Activated T-cell treated with anti-CD3 and anti-CD28 coated beads for 4 hours (primary cell): ENCODE measurements around the gene MFRP.

Experiments used
- DNase-seq: peaks from one replicate; pipeline ENCODE4 v3.0.0-alpha.2; 2020

The MFRP gene

GRCh38 chr11:119356349-119357031, 10.0 kb upstream of the MFRP start:
- DNase-seq: peak; percentile 57

GRCh38 chr11:119355091-119355843, 8.8 kb upstream of the MFRP start:
- DNase-seq: no peak

GRCh38 chr11:119352857-119353260, 6.4 kb upstream of the MFRP start:
- DNase-seq: no peak

- no peak for DNase-seq
Observed at GRCh38 chr11:119351232-119351631, 4.7 kb upstream of the MFRP start.

- no peak for DNase-seq
Observed at GRCh38 chr11:119350302-119350701, 3.8 kb upstream of the MFRP start.

GRCh38 chr11:119347940-119348605, 1.6 kb upstream of the MFRP start:
- DNase-seq: no peak

GRCh38 chr11:119347242-119347641, 737 bp upstream of the MFRP start:
- DNase-seq: no peak

GRCh38 chr11:119345685-119346084, 820 bp downstream of the MFRP start:
- no peak for DNase-seq

GRCh38 chr11:119344291-119345010, 2.1 kb downstream of the MFRP start:
- DNase-seq: no peak

GRCh38 chr11:119343726-119344125, 2.8 kb downstream of the MFRP start:
- no peak for DNase-seq

- DNase-seq: no peak
Observed at GRCh38 chr11:119342362-119343130, 4.0 kb downstream of the MFRP start.

- DNase-seq: no peak
Observed at GRCh38 chr11:119342023-119342300, 4.5 kb downstream of the MFRP start.

- no peak for DNase-seq
Observed at GRCh38 chr11:119341222-119342022, 5.1 kb downstream of the MFRP start.

- no peak for DNase-seq
Observed at GRCh38 chr11:119340335-119341221, 5.9 kb downstream of the MFRP start, which contains the start of gene C1QTNF5. C1QTNF5 (minus strand) TSS chr11:119340883; CDS start chr11:119340397, 486 bp downstream.

GRCh38 chr11:119339589-119340334, 6.7 kb downstream of the MFRP start:
- DNase-seq: no peak

GRCh38 chr11:119338965-119339588, 7.4 kb downstream of the MFRP start:
- DNase-seq: no peak

GRCh38 chr11:119338318-119338890, 8.1 kb downstream of the MFRP start:
- DNase-seq: peak; percentile 61

- no peak for DNase-seq
Observed at GRCh38 chr11:119337581-119338317, 8.8 kb downstream of the MFRP start.
